NCI-H2171 treated with DMSO at 0.1 percent for 48 hours (cell line): ENCODE results near the gene VENTX.

Experiments
- DNase-seq: peaks from one replicate; lab custom pipeline; 2025; lab: John Stamatoyannopoulos, UW

The VENTX gene

GRCh38 chr10:133287832-133288500 is 50.3 kb downstream of the VENTX start:
- no peak for DNase-seq

DNA sequence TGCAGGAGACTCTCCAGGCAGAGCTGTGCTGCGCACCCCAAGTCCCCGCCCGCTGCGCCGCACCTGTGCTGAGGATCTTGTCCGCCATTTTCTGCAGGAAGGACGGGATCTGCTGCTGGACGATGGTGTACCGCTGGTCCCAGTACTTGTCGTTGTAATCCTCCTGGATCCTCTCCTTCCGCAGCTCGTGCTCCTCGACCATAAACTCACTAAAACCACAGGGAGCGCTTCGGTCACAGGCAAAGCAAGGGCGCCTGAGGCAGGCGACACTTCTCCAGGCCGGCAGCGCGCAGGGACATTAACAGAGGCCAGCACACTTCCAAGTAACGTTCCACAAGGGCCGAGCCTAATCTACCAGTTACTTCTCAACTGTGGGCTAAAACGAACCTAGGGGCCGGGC is 52.1 kb downstream of the VENTX start:
- DNase-seq: no peak
